K562 (cell line): ENCODE results near the gene FAM83G. TPM values are rescaled to one million over a fixed set of nuclear protein-coding genes. Genes with fewer than 3 reads are reported as not detected.

Source experiments
- ATAC-seq: fragments of 200-7000 bp; cut with Tn5 transposase; 3 replicates; pipeline ENCODE4 v1.9.1; 2020; ENCODE audit warnings: moderate library complexity
- BruUV-seq: library from RNA; stranded (reverse); fragments of 400-500 nt; replicated peaks from 2 replicates; lab custom pipeline; 2021; lab: Mats Ljungman, UMichigan
- CTCF ChIA-PET: fragments of 300-600 bp; formaldehyde crosslinking; extraction: SDS; loops from one replicate; lab custom pipeline; 2021; ENCODE audit warnings: low intra/inter-chr PET ratio; lab: Yijun Ruan, JAX
- POLR2A ChIA-PET: fragments of 300-600, 350-650 bp; sonication (Branson Sonifier 250); formaldehyde crosslinking; extraction: SDS; loops from one replicate; lab custom pipeline; 2021; ENCODE audit warnings: antibody characterized with exemption, inconsistent platforms; lab: Yijun Ruan, JAX
- DNase-seq, 4 experiments: peaks; one replicate each; pipeline versions ENCODE4 v3.0.0 to v3.0.0-alpha.2; 2011 to 2018; ENCODE audit warnings: low spot score in 3 of 4, mixed read lengths in 3 of 4; ENCODE audit errors: extremely low read depth in 1 of 4
- FAIRE-seq: peaks from 2 replicates; lab custom pipeline; 2011; peaks lifted over from hg19 to GRCh38; lab: Jason Lieb, UNC
- H2AFZ ChIP-seq: 2 replicates; pipeline ENCODE4 v1.6.0; 2011; ENCODE audit warnings: low read depth, low read length, control low read depth, inconsistent platforms
- H3K27ac ChIP-seq: fragments of 200-600 bp; 3 replicates; pipeline ENCODE4 v1.8.0; 2011; ENCODE audit warnings: low read depth, mild to moderate bottlenecking, control low read depth, inconsistent platforms, low read length, moderate library complexity, mixed read lengths; ENCODE audit errors: extremely low read depth
- H3K27me3 ChIP-seq, 2 experiments: fragments of 300-600 bp in 1 of 2; 2 replicates in 1 of 2; 3 replicates in 1 of 2; pipeline versions ENCODE4 v1.6.0 to v1.8.0; 2011; ENCODE audit warnings: inconsistent platforms in 2 of 2, low read length in 2 of 2, mild to moderate bottlenecking in 1 of 2, mixed read lengths in 1 of 2, moderate library complexity in 1 of 2; ENCODE audit not compliant: control insufficient read depth in 2 of 2, insufficient read depth in 2 of 2
- H3K36me3 ChIP-seq: fragments of 300-600 bp; 3 replicates; pipeline ENCODE4 v1.8.0; 2011; ENCODE audit warnings: mild to moderate bottlenecking, low read length, inconsistent platforms; ENCODE audit not compliant: control insufficient read depth, insufficient read depth
- H3K4me1 ChIP-seq, 2 experiments: fragments of 200-600 bp in 1 of 2; replicated peaks in 1 of 2; 2 replicates in 1 of 2; 3 replicates in 1 of 2; pipeline versions ENCODE4 v1.5.1 to v1.8.0; 2011; ENCODE audit warnings: inconsistent platforms in 2 of 2, low read length in 2 of 2, mild to moderate bottlenecking in 1 of 2, mixed read lengths in 1 of 2, moderate library complexity in 1 of 2; ENCODE audit not compliant: control insufficient read depth in 2 of 2, insufficient read depth in 2 of 2
- H3K4me2 ChIP-seq: 2 replicates; pipeline ENCODE4 v1.6.1; 2011; ENCODE audit warnings: low read length, control low read depth, inconsistent platforms, mixed read lengths; ENCODE audit not compliant: insufficient read depth
- H3K4me3 ChIP-seq: fragments of 200-600 bp; sonication (generic), shearing (Covaris generic); 2 replicates; pipeline ENCODE4 v1.5.1; 2016; ENCODE audit warnings: control low read depth, inconsistent platforms
- H3K79me2 ChIP-seq: fragments of 200-600 bp; 3 replicates; pipeline ENCODE4 v1.8.0; 2011; ENCODE audit warnings: low read length, inconsistent platforms; ENCODE audit not compliant: control insufficient read depth, insufficient read depth
- H3K9ac ChIP-seq, 2 experiments: 2 replicates each; pipeline versions ENCODE4 v1.6.0 to v1.6.1; 2011; ENCODE audit warnings: low read depth in 2 of 2, low read length in 2 of 2, control low read depth in 1 of 2, inconsistent platforms in 1 of 2, mild to moderate bottlenecking in 1 of 2, mixed read lengths in 1 of 2; ENCODE audit not compliant: insufficient read depth in 1 of 2
- H3K9me1 ChIP-seq: one replicate; pipeline ENCODE4 v1.6.0; 2011; ENCODE audit warnings: inconsistent platforms, mild to moderate bottlenecking, low read length, moderate library complexity; ENCODE audit not compliant: control insufficient read depth, insufficient read depth
- H3K9me3 ChIP-seq: replicated peaks from 2 replicates; pipeline ENCODE4 v1.5.1; 2011; ENCODE audit warnings: low read depth, low read length, inconsistent platforms; ENCODE audit not compliant: control insufficient read depth, insufficient read depth
- H4K20me1 ChIP-seq: replicated peaks from 2 replicates; pipeline ENCODE4 v1.6.1; 2011; ENCODE audit warnings: low read length, inconsistent platforms, mixed read lengths; ENCODE audit not compliant: control insufficient read depth, insufficient read depth
- CAMTA2 ChIP-seq: fragments of 250-450 bp; sonication (Bioruptor Pico); conservative IDR thresholded peaks from 2 replicates; pipeline ENCODE4 v1.5.1; 2022
- FIP1L1 ChIP-seq: fragments of 200-400 bp; formaldehyde crosslinking; IDR thresholded peaks from 2 replicates; pipeline ENCODE4 v1.6.1; 2018; ENCODE audit warnings: mild to moderate bottlenecking, low read depth, low read length; ENCODE audit not compliant: poor library complexity, severe bottlenecking
- JUN ChIP-seq, 2 experiments: sonication (generic) in 1 of 2; formaldehyde crosslinking in 1 of 2; IDR thresholded peaks; 2 replicates each; pipeline versions ENCODE4 v1.6.1 to v1.8.0; 2012 to 2022; ENCODE audit warnings: borderline replicate concordance in 2 of 2, mild to moderate bottlenecking in 2 of 2, improper control_type of control experiment in 1 of 2, low read depth in 1 of 2, low read length in 1 of 2, missing genetic modification reagents in 1 of 2
- MAZ ChIP-seq, 2 experiments: fragments of 450-650 bp in 1 of 2; sonication (generic) in 1 of 2; formaldehyde crosslinking; IDR thresholded peaks in 1 of 2; conservative IDR thresholded peaks in 1 of 2; 2 replicates each; pipeline versions ENCODE4 v1.4.0 to v1.5.0; 2020; ENCODE audit warnings: mild to moderate bottlenecking in 1 of 2, missing genetic modification reagents in 1 of 2
- NR2C1 ChIP-seq, 2 experiments: fragments of 450-650 bp; IDR thresholded peaks; 2 replicates each; pipeline ENCODE4 v1.6.1; 2017; ENCODE audit warnings: mild to moderate bottlenecking in 2 of 2, antibody characterized with exemption in 1 of 2, inconsistent platforms in 1 of 2, missing compliant biosample characterization in 1 of 2, missing genetic modification characterization in 1 of 2
- RBBP5 ChIP-seq: fragments of 200-600 bp; sonication (generic); IDR thresholded peaks from 2 replicates; pipeline ENCODE4 v1.6.1; 2012; ENCODE audit warnings: borderline replicate concordance, mild to moderate bottlenecking, low read length, control low read depth, inconsistent platforms; ENCODE audit not compliant: insufficient read depth, poor library complexity, severe bottlenecking
- RBM25 ChIP-seq: fragments of 200-400 bp; formaldehyde crosslinking; IDR thresholded peaks from 2 replicates; pipeline ENCODE4 v1.6.1; 2018; ENCODE audit warnings: low read length, low read depth, moderate library complexity; ENCODE audit not compliant: severe bottlenecking
- SP2 ChIP-seq: IDR thresholded peaks from 2 replicates; pipeline ENCODE4 v1.6.1; 2011; ENCODE audit warnings: mild to moderate bottlenecking, low read depth, low read length, moderate library complexity; ENCODE audit not compliant: poor library complexity, severe bottlenecking; ENCODE audit errors: extremely low read depth
- STAT5A ChIP-seq: IDR thresholded peaks from 2 replicates; pipeline ENCODE4 v1.6.1; 2012; ENCODE audit warnings: low read length, inconsistent platforms, borderline replicate concordance
- ZFP36 ChIP-seq: fragments of 150-350 bp; IDR thresholded peaks from 2 replicates; pipeline ENCODE4 v1.6.1; 2018; ENCODE audit warnings: low read length, low read depth; ENCODE audit not compliant: partially characterized antibody
- ZNF232 ChIP-seq: sonication (generic); formaldehyde crosslinking; IDR thresholded peaks from 2 replicates; pipeline ENCODE4 v1.8.0; 2022; ENCODE audit warnings: mild to moderate bottlenecking, missing genetic modification reagents
- ZNF354B ChIP-seq: fragments of 250-450 bp; sonication (Bioruptor Pico); IDR thresholded peaks from 2 replicates; pipeline ENCODE4 v1.4.0; 2020
- WGBS: fragments of 100-300 bp; shearing (Covaris generic); methylation state at CpG from one replicate; pipeline ENCODE4 v1.1.6; 2016; ENCODE audit warnings: low coverage, mixed read lengths; ENCODE audit not compliant: insufficient coverage; ENCODE audit errors: missing lambda C conversion rate; 5-methylcytosine and 5-hydroxymethylcytosine counted together
- in situ Hi-C: fragments of 300-500 bp; cut with MboI; formaldehyde crosslinking; loops from 4 replicates; pipeline ENCODE4 v1.15.0; 2018; ENCODE audit warnings: inconsistent platforms, mixed read lengths
- intact Hi-C: fragments of 100-400 bp; cut with micrococcal nuclease; formaldehyde crosslinking; loops from 2 replicates; pipeline ENCODE4 v1.14.2; 2022
- polyA plus RNA-seq, 8 experiments: library from polyadenylated mRNA; depleted of rRNA in 4 of 8; stranded (reverse) in 5 of 8; unstranded in 3 of 8; fragments of >200 nt; fragmentation: Nextera tagmentation in 2 of 8; fragmentation: Illumina TruSeq in 1 of 8; extraction: Ambion mirVana in 2 of 8; extraction: Trizol in 1 of 8; gene quantifications; 2 replicates each; pipeline versions ENCODE4 v1.2.1 to v1.2.3, GENCODE V29; 2011 to 2014; ENCODE audit warnings: inconsistent platforms in 1 of 8, missing spikeins in 1 of 8
- total RNA-seq, 7 experiments: library from RNA; depleted of rRNA in 6 of 7; stranded (reverse); fragments of >200 nt in 6 of 7; fragmentation: Illumina TruSeq in 2 of 7; extraction: Trizol in 2 of 7; gene quantifications; 2 replicates each; pipeline versions ENCODE4 v1.2.1 to v1.2.3, GENCODE V29; 2011 to 2021; ENCODE audit warnings: low replicate concordance in 1 of 7

The FAM83G gene
- total and polyA plus RNA-seq, 9 of the 15 experiments (the other 6 are each of a cell fraction or from before 2014, with no cell fraction given) = 0.04 to 10.3 (median 4.5) TPM; not detected in 1

DNA sequence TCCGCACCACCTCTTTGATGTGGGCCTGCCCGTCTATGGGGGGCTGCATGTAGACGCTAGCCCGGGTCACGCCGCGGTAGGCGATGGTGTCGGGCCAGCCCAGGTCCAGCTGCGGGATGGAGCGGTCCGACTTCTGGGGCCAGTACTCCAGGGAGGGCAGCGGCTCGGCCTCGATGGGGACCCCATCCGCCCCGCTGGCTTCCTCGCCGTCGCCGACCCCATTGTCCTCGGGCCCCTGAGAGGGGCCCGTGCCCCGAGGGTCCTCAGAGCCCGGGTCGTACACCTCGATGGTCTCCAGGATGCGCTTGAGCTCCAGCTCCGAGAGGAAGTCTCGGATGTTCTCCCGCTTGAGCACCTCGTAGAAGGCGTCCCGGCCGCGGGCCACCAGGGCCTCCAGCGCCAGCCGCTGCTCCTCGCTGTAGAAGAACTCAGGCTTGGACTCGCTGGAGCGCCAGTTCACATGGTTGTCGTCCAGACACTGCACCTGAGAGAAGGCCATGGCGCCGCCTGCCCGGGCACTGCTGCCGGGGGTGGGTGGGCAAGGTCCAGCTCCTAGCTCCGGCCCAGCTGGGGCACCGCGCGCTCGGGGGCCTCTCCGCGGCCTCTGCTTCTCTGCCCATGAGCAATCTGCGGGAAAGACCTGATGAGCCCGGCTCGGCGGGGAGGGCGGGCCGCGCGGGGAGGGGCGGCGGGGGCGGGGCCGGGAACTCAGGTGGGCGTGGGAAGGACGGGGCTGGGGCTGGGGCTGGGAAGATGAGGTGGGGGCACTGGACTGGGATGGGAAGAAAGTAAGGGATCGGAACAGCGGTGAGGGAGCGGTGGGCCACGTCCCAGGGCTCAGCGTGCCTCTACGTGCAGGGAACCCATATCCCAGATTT is 782 bp downstream of the FAM83G start (continued):
- TF ChIP-seq SP2 (no peak), FIP1L1 (peak; percentile 64)

DNA sequence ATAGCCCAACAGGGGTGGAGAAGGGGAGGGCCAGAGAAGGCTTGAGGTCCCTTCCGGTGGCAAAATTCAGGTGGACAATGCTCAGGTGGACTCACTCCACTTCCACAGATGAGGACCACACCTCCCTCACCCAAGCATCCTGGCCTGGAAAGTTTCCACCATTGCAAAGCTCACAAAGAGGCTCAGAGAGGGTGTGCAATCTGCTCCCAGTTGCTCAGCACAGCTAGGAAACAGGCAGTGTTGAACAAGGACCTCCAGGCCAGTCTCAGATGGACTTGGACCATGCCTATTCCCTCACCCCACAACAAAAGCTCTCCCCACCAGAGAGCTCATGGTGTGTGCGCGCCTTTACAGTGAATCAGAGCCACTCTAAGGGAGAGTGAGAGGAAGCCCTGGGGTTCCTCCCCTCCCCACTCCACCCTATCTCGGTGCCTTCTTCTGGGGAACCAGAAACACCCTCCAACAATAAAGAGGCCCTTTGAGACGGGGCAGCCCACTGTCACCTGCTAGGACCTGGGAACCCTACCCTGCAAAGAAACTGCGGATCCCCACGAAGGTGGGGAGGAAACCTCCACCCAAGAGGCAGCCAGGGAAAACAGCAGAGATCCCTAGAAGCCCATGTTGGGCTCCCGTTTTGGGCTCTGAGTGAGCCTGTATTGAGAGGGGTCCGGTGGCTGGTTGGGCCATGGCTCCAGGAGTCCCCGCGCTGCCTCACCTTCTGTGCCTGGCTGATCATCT is 1.6 kb downstream of the FAM83G start:
- no TSS peak for BruUV-seq
- peaks cover 1% of the 10 kb centered on the region for H3K9me1 ChIP-seq
- peaks cover 13% of the 10 kb centered on the region; the same call in 2 of the 3 replicates for H3K79me2 ChIP-seq
- no peak overlapping the region for H3K4me3 ChIP-seq
- H3K9me3 ChIP-seq = no peaks in the 10 kb centered on the region
- 75% methylated on average over 6 of the region's 11 CpGs for WGBS
- H2AFZ ChIP-seq = no peak overlapping the region
- no peaks in the 10 kb centered on the region for H3K27me3 ChIP-seq
- no peak for FAIRE-seq
- peaks cover 25 to 56% of the 10 kb centered on the region in 2 experiments for H3K4me1 ChIP-seq
- POLR2A ChIA-PET = interaction anchor here (0.6 kb wide), 1 partner anchor 751 kb away, joined by 4 read pairs; no protein-coding TSS in a partner anchor
- intact Hi-C loops = no loop called here
- peaks cover 23% of the 10 kb centered on the region for H4K20me1 ChIP-seq
- no peak for DNase-seq
- peak overlapping the region; percentile 11; the same call in 1 of the 2 replicates for H3K4me2 ChIP-seq
- in situ Hi-C loops = no loop called here
- H3K9ac ChIP-seq = peak overlapping the region in 1 of 2 experiments; percentile 86; a peak in 2 of 4 replicates
- peaks cover 29% of the 10 kb centered on the region; the same call in 2 of the 3 replicates for H3K36me3 ChIP-seq
- H3K27ac ChIP-seq = no peak overlapping the region
- CTCF ChIA-PET = no interaction called here
- ATAC-seq = no peak
- TF ChIP-seq NR2C1 (IDR thresholded peaks at IDR 0.05) (no peak), NR2C1 (tag; IDR thresholded peaks at IDR 0.05) (no peak), ZNF354B (CRISPR knock-in tag) (no peak), STAT5A (no peak), RBBP5 (no peak), ZNF232 (CRISPR knock-in tag) (no peak), ZFP36 (peak; percentile 57), RBM25 (peak; percentile 51), JUN (IDR thresholded peaks at IDR 0.05; ENCODE audit: borderline replicate concordance, low read depth, low read length) (no peak), JUN (CRISPR knock-in tag; IDR thresholded peaks at IDR 0.05; ENCODE audit: borderline replicate concordance) (no peak), MAZ (CRISPR knock-in tag; conservative IDR thresholded peaks at IDR 0.05 in 1 of 2, IDR thresholded peaks at IDR 0.05 in 1 of 2) (no peak), CAMTA2 (no peak)
